NCI-H524 (cell line): ENCODE data around the gene BCHE.

Experiments used
- DNase-seq, 2 experiments: peaks; one replicate each; lab custom pipeline; 2025; lab: John Stamatoyannopoulos, UW

The BCHE gene

DNA sequence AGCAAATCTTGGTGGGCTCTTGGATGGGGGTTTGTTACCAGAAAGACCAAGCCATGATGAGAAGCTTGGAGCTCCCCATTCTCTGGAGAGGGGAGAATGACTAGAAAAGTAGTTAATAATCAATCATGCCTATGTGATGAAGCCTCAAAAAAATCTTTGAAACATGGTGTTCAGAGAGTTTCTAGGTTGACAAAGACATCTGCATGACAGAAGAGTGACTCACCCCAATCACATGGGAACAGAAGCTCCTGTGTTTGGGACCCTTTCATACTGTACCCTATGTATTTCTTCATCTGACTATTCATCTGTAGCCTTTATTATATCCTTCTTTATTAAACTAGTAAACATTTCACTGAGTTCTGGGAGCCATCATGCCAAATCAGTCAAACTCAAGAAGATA, 87.4 kb downstream of the BCHE start:
- no peak for DNase-seq

DNA sequence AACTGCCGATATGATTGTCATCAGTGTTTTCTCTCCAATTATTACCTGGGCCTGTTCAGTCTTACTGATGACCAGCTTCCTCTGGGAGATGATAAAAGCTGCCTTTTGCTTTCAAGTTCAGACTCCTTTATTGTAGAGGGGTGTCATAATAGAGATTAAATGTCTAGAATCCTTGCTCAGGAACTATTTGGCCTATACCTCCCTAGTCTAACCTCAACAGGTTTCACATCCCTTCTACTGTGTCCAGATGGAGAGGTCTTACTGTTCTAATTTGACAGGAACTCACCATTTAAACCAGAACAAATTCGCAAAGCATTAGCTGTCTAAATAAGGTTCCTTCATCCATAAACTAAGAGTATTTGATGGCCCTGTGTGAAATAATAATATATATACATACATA, 88.0 kb downstream of the BCHE start:
- no peak for DNase-seq

DNA sequence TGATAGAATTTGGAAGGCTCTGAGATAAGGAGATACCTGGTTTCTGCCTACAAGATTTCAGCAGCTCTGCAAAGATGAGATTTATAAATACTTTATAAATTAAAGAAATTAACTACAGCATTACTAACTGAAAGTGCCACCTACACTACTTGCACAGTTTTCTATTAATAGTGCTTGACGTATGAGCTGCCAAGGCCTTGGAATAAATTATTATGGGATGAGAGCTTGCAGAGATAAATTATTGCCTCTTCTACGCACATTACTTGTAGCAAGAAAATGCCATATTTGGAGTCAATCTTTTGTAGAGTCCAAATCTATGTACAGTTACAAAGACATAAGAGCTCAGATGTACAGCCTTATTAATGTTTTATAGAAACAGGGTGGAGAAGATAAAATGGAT, 89.1 kb downstream of the BCHE start:
- DNase-seq = no peak

DNA sequence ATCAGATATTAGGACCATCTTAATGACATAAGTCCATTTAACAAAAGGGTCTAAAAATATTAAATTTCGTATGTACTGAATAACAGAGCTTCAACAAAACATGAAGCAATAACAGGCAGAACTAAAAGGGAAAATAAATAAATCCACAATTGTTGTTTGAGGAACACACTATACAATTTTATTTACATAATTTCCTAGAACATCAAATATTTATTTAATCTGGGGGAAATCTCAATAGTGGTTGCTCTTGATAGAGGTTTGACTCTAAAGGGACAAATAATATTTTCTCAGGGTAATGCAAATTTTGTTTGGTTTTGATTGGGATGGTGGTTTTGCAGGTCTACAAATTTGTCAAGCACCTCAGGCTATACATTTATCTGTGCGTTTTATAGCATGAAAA, 90.3 kb downstream of the BCHE start:
- DNase-seq = no peak

DNA sequence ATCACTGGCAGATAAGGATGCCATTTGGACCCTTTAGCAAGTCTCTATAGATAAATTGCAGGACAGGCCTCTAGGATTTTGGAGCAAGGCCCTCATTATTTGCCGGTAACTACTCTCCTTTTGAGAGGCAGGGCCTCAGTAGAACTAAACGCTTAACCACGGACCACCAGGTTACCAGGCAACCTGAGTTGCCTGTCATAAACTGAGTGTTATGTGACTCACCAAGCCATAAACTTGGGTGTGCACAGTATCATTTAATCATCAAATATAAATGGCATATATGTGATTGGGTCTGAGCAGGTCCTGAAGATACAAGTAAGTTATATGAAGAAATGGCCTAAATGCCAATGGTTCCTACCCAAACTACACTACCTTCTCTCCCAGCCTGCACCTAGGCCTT, 93.2 kb downstream of the BCHE start:
- DNase-seq = no peak

DNA sequence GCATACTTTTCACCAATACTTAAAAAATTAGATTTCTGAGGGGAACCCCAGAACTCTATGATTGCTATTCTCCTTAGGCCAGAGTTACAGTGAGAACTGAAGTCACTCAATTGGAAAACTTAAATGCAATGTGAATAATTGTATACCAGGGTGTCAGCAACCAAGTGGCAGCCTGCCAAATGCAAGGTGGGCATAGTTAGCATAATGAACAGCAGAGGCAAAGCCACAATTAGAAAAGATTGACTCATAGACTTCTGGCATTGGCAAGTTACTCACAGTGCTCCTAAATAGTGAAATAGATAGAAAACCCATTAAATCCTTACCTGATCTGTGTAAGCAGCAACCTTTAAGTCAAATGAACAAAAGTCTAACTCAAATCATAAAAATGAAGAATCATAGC, 94.9 kb downstream of the BCHE start:
- no peak for DNase-seq

DNA sequence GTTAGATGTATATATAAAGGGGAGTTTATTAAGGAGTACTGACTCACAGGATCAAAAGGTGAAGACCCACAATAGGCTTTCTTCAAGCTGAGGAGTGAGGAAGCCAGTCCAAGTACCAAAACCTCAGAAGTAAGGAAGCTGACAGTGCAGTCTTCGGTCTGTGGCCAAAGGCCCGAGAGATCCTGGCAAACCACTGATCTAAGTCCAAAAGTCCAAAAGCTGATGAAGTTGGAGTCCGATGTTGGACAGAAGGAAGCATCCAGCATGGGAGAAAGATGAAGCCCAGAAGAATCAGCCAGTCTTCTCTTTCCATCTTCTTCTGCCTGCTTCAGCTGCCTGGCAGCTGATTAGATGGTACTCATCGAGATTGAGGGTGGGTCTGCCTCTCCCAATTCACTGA, 107.5 kb downstream of the BCHE start:
- no peak for DNase-seq

DNA sequence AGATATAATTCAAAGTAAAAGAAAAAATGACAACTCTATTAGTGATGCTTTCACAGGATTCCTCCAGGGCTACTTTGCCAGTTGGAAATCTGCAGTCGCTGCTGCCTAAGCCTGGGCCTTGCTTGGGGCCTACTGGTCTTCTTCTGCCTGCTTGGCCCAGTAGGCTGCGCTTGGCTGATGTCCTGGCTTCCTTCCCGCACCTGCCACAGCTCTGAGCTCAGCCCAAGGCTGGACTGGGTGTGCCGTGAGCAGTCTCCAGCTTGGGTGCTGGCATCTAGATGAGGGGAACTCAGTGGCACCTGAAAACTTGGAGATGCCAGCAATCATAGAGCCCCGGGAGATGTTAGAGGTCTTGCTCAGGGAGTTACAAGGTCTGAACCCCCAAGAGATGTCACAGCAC, 108.3 kb downstream of the BCHE start:
- no peak for DNase-seq

DNA sequence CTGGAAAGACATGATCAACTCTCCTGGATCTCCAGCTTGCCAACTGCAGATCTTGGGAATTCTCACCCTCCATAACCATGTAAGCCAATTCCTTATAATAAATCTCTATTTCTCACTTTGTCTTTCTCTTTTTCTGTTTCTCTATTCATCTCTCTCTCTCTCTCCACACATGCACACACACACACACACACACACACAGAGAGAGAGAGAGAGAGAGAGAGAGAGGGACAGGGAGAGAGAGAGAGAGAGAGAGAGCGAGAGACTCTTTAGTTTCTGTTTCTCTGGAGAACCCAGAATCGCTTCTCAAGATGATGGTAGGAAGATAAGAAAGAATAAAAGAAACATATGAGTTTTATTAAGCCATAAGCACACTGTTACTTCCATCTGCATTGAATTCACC, 111.9 kb downstream of the BCHE start:
- DNase-seq = no peak
